ENCODE data around the gene NPPC.
"Not testable (repeated sequence)": the region's sequence is repeated elsewhere in the genome, so short reads cannot be mapped to it uniquely, and the experiment has no call there.

Gene NPPC

GRCh38 chr2:231951452-231952035, 25.3 kb upstream of the NPPC start:
- Histone ChIP-seq H3K27ac (ENCODE audit: low read depth, low read length) (no peak overlapping the region), H3K27me3 (ENCODE audit: control insufficient read depth, insufficient read depth, low read length) (no peaks in the 10 kb centered on the region), H3K36me3 (ENCODE audit: control insufficient read depth, insufficient read depth, low read length) (no peaks in the 10 kb centered on the region), H3K9me3 (ENCODE audit: control insufficient read depth, insufficient read depth, low read length) (0 out of 2 replicates have a peak, but pooled peaks cover 3% of the 10 kb centered on the region), H3K4me1 (ENCODE audit: control insufficient read depth, insufficient read depth, low read length) (no peaks in the 10 kb centered on the region), H3K4me3 (ENCODE audit: low read depth, low read length) (no peak overlapping the region), H3K9ac (ENCODE audit: low read depth, low read length) (no peak overlapping the region)

- no peaks in the 10 kb centered on the region for H3K4me1 ChIP-seq (ENCODE audit: control insufficient read depth, insufficient read depth, low read length)
- no peaks in the 10 kb centered on the region for H3K27me3 ChIP-seq (ENCODE audit: control insufficient read depth, insufficient read depth, low read length)
- no peak overlapping the region for H3K4me3 ChIP-seq (ENCODE audit: low read depth, low read length)
- H3K9me3 ChIP-seq (ENCODE audit: control insufficient read depth, insufficient read depth, low read length), result 0 out of 2 replicates have a peak, but pooled peaks cover 3% of the 10 kb centered on the region
- no peak overlapping the region for H3K9ac ChIP-seq (ENCODE audit: low read depth, low read length)
- no peaks in the 10 kb centered on the region for H3K36me3 ChIP-seq (ENCODE audit: control insufficient read depth, insufficient read depth, low read length)
- H3K27ac ChIP-seq (ENCODE audit: low read depth, low read length), result no peak overlapping the region
Measured at GRCh38 chr2:231947694-231948093, 21.5 kb upstream of the NPPC start.

GRCh38 chr2:231947112-231947511, 20.9 kb upstream of the NPPC start:
- not testable (repeated sequence) for H3K27me3 ChIP-seq (ENCODE audit: control insufficient read depth, insufficient read depth, low read length); H3K9me3 ChIP-seq (ENCODE audit: control insufficient read depth, insufficient read depth, low read length); H3K27ac ChIP-seq (ENCODE audit: low read depth, low read length); H3K4me3 ChIP-seq (ENCODE audit: low read depth, low read length); H3K9ac ChIP-seq (ENCODE audit: low read depth, low read length); H3K4me1 ChIP-seq (ENCODE audit: control insufficient read depth, insufficient read depth, low read length); H3K36me3 ChIP-seq (ENCODE audit: control insufficient read depth, insufficient read depth, low read length)

GRCh38 chr2:231946241-231946814, 20.1 kb upstream of the NPPC start:
- no peaks in the 10 kb centered on the region for H3K27me3 ChIP-seq (ENCODE audit: control insufficient read depth, insufficient read depth, low read length)
- H3K9me3 ChIP-seq (ENCODE audit: control insufficient read depth, insufficient read depth, low read length), result 0 out of 2 replicates have a peak, but pooled peaks cover under 1% of the 10 kb centered on the region
- no peaks in the 10 kb centered on the region for H3K4me1 ChIP-seq (ENCODE audit: control insufficient read depth, insufficient read depth, low read length)
- H3K9ac ChIP-seq (ENCODE audit: low read depth, low read length), result no peak overlapping the region
- no peak overlapping the region for H3K4me3 ChIP-seq (ENCODE audit: low read depth, low read length)
- H3K27ac ChIP-seq (ENCODE audit: low read depth, low read length), result no peak overlapping the region
- H3K36me3 ChIP-seq (ENCODE audit: control insufficient read depth, insufficient read depth, low read length), result no peaks in the 10 kb centered on the region

- no peak overlapping the region for H3K4me3 ChIP-seq (ENCODE audit: low read depth, low read length)
- H3K27me3 ChIP-seq (ENCODE audit: control insufficient read depth, insufficient read depth, low read length), result no peaks in the 10 kb centered on the region
- H3K9ac ChIP-seq (ENCODE audit: low read depth, low read length), result no peak overlapping the region
- no peaks in the 10 kb centered on the region for H3K4me1 ChIP-seq (ENCODE audit: control insufficient read depth, insufficient read depth, low read length)
- H3K27ac ChIP-seq (ENCODE audit: low read depth, low read length), result no peak overlapping the region
- no peaks in the 10 kb centered on the region for H3K36me3 ChIP-seq (ENCODE audit: control insufficient read depth, insufficient read depth, low read length)
- H3K9me3 ChIP-seq (ENCODE audit: control insufficient read depth, insufficient read depth, low read length), result no peaks in the 10 kb centered on the region
Measured at GRCh38 chr2:231942180-231942579, 16.0 kb upstream of the NPPC start.

- H3K9me3 ChIP-seq (ENCODE audit: control insufficient read depth, insufficient read depth, low read length), result no peaks in the 10 kb centered on the region
- no peak overlapping the region for H3K27ac ChIP-seq (ENCODE audit: low read depth, low read length)
- H3K36me3 ChIP-seq (ENCODE audit: control insufficient read depth, insufficient read depth, low read length), result no peaks in the 10 kb centered on the region
- H3K9ac ChIP-seq (ENCODE audit: low read depth, low read length), result no peak overlapping the region
- no peak overlapping the region for H3K4me3 ChIP-seq (ENCODE audit: low read depth, low read length)
- H3K4me1 ChIP-seq (ENCODE audit: control insufficient read depth, insufficient read depth, low read length), result no peaks in the 10 kb centered on the region
- H3K27me3 ChIP-seq (ENCODE audit: control insufficient read depth, insufficient read depth, low read length), result no peaks in the 10 kb centered on the region
Measured at GRCh38 chr2:231941673-231942072, 15.5 kb upstream of the NPPC start.

GRCh38 chr2:231940795-231941194, 14.6 kb upstream of the NPPC start:
- Histone ChIP-seq H3K4me3 (ENCODE audit: low read depth, low read length) (no peak overlapping the region), H3K27me3 (ENCODE audit: control insufficient read depth, insufficient read depth, low read length) (no peaks in the 10 kb centered on the region), H3K27ac (ENCODE audit: low read depth, low read length) (no peak overlapping the region), H3K36me3 (ENCODE audit: control insufficient read depth, insufficient read depth, low read length) (no peaks in the 10 kb centered on the region), H3K9me3 (ENCODE audit: control insufficient read depth, insufficient read depth, low read length) (no peaks in the 10 kb centered on the region), H3K9ac (ENCODE audit: low read depth, low read length) (no peak overlapping the region), H3K4me1 (ENCODE audit: control insufficient read depth, insufficient read depth, low read length) (no peaks in the 10 kb centered on the region)

GRCh38 chr2:231939022-231939421, 12.8 kb upstream of the NPPC start:
- no peaks in the 10 kb centered on the region for H3K27me3 ChIP-seq (ENCODE audit: control insufficient read depth, insufficient read depth, low read length)
- H3K4me3 ChIP-seq (ENCODE audit: low read depth, low read length), result no peak overlapping the region
- H3K9ac ChIP-seq (ENCODE audit: low read depth, low read length), result no peak overlapping the region
- no peaks in the 10 kb centered on the region for H3K9me3 ChIP-seq (ENCODE audit: control insufficient read depth, insufficient read depth, low read length)
- H3K4me1 ChIP-seq (ENCODE audit: control insufficient read depth, insufficient read depth, low read length), result no peaks in the 10 kb centered on the region
- no peaks in the 10 kb centered on the region for H3K36me3 ChIP-seq (ENCODE audit: control insufficient read depth, insufficient read depth, low read length)
- no peak overlapping the region for H3K27ac ChIP-seq (ENCODE audit: low read depth, low read length)

GRCh38 chr2:231937057-231937456, 10.9 kb upstream of the NPPC start:
- no peak overlapping the region for H3K27ac ChIP-seq (ENCODE audit: low read depth, low read length)
- H3K27me3 ChIP-seq (ENCODE audit: control insufficient read depth, insufficient read depth, low read length), result no peaks in the 10 kb centered on the region
- H3K4me3 ChIP-seq (ENCODE audit: low read depth, low read length), result no peak overlapping the region
- no peak overlapping the region for H3K9ac ChIP-seq (ENCODE audit: low read depth, low read length)
- no peaks in the 10 kb centered on the region for H3K36me3 ChIP-seq (ENCODE audit: control insufficient read depth, insufficient read depth, low read length)
- H3K9me3 ChIP-seq (ENCODE audit: control insufficient read depth, insufficient read depth, low read length), result no peaks in the 10 kb centered on the region
- H3K4me1 ChIP-seq (ENCODE audit: control insufficient read depth, insufficient read depth, low read length), result no peaks in the 10 kb centered on the region

GRCh38 chr2:231936491-231936890, 10.3 kb upstream of the NPPC start:
- no peak overlapping the region for H3K4me3 ChIP-seq (ENCODE audit: low read depth, low read length)

GRCh38 chr2:231935815-231936214, 9.6 kb upstream of the NPPC start:
- Histone ChIP-seq H3K4me1 (ENCODE audit: control insufficient read depth, insufficient read depth, low read length) (no peaks in the 10 kb centered on the region), H3K27me3 (ENCODE audit: control insufficient read depth, insufficient read depth, low read length) (no peaks in the 10 kb centered on the region)

More at GRCh38 chr2:231936491-231936890, 10.3 kb upstream of the NPPC start:
- H3K36me3 ChIP-seq (ENCODE audit: control insufficient read depth, insufficient read depth, low read length), result no peaks in the 10 kb centered on the region
- H3K9me3 ChIP-seq (ENCODE audit: control insufficient read depth, insufficient read depth, low read length), result no peaks in the 10 kb centered on the region
- H3K4me1 ChIP-seq (ENCODE audit: control insufficient read depth, insufficient read depth, low read length), result no peaks in the 10 kb centered on the region
- no peak overlapping the region for H3K9ac ChIP-seq (ENCODE audit: low read depth, low read length)
- no peaks in the 10 kb centered on the region for H3K27me3 ChIP-seq (ENCODE audit: control insufficient read depth, insufficient read depth, low read length)
- no peak overlapping the region for H3K27ac ChIP-seq (ENCODE audit: low read depth, low read length)

More at GRCh38 chr2:231935815-231936214, 9.6 kb upstream of the NPPC start:
- Histone ChIP-seq H3K4me3 (ENCODE audit: low read depth, low read length) (no peak overlapping the region), H3K36me3 (ENCODE audit: control insufficient read depth, insufficient read depth, low read length) (no peaks in the 10 kb centered on the region), H3K9ac (ENCODE audit: low read depth, low read length) (no peak overlapping the region), H3K27ac (ENCODE audit: low read depth, low read length) (no peak overlapping the region), H3K9me3 (ENCODE audit: control insufficient read depth, insufficient read depth, low read length) (no peaks in the 10 kb centered on the region)

Measured in HUES48 (cell line).